HCT116 (cell line): ENCODE measurements around the gene ZP1. TPM values are rescaled to one million over a fixed set of nuclear protein-coding genes. Genes with fewer than 3 reads are reported as not detected.

Experiments used
- ATAC-seq: fragments of 200-7000 bp; cut with Tn5 transposase; 2 replicates; pipeline ENCODE4 v1.9.1; 2020; ENCODE audit warnings: mild to moderate bottlenecking, moderate library complexity
- BruUV-seq: library from RNA; stranded (reverse); fragments of 400-500 nt; replicated peaks from 2 replicates; lab custom pipeline; 2021; lab: Mats Ljungman, UMichigan
- CTCF ChIA-PET: fragments of 300-600 bp; sonication (Branson Sonifier 250); formaldehyde crosslinking; loops from one replicate; lab custom pipeline; 2021; ENCODE audit warnings: antibody characterized with exemption; lab: Charles Lee
- POLR2A ChIA-PET: fragments of 300-600, 350-600 bp; sonication (Branson Sonifier 250); formaldehyde crosslinking; loops from one replicate; lab custom pipeline; 2021; ENCODE audit warnings: antibody characterized with exemption; lab: Charles Lee
- RAD21 ChIA-PET, 2 experiments: fragments of 300-600 bp; sonication (Branson Sonifier 250); formaldehyde crosslinking; loops; one replicate each; lab custom pipeline; 2023; ENCODE audit warnings: low total read pairs in 2 of 2; ENCODE audit not compliant: uncharacterized antibody in 2 of 2, unreplicated experiment in 2 of 2, low non-redundant PET in 1 of 2; lab: Charles Lee
- DNase-seq: peaks from one replicate; pipeline ENCODE4 v3.0.0-alpha.2; 2010; ENCODE audit warnings: low read depth, low spot score
- H2AFZ ChIP-seq: fragments of 200-600 bp; shearing (Covaris generic), sonication (generic); 2 replicates; pipeline ENCODE4 v1.6.1; 2017; ENCODE audit warnings: low read depth, mixed run types, mixed read lengths, antibody characterized with exemption, low read length; ENCODE audit not compliant: poor library complexity, severe bottlenecking
- H3K27ac ChIP-seq: 2 replicates; pipeline ENCODE4 v1.5.1; 2012; ENCODE audit warnings: low read depth, low read length
- H3K27me3 ChIP-seq: fragments of 200-600 bp; sonication (generic); 2 replicates; pipeline ENCODE4 v1.6.1; 2016; ENCODE audit warnings: mixed run types, low read length, mixed read lengths; ENCODE audit not compliant: insufficient read depth
- H3K36me3 ChIP-seq, 2 experiments: fragments of 200-500 bp in 1 of 2; fragments of 200-600 bp in 1 of 2; sonication (Bioruptor generic) in 1 of 2; sonication (generic) in 1 of 2; 2 replicates each; pipeline versions ENCODE4 v1.5.1 to v1.6.1; 2014 to 2016; ENCODE audit warnings: low read length in 2 of 2, inconsistent platforms in 1 of 2, mixed read lengths in 1 of 2, mixed run types in 1 of 2; ENCODE audit not compliant: insufficient read depth in 2 of 2, control insufficient read depth in 1 of 2
- H3K4me1 ChIP-seq, 2 experiments: fragments of 200-600 bp in 1 of 2; sonication (generic) in 1 of 2; 2 replicates each; pipeline versions ENCODE4 v1.5.1 to v1.6.1; 2012 to 2017; ENCODE audit warnings: low read length in 2 of 2, inconsistent platforms in 1 of 2, mild to moderate bottlenecking in 1 of 2, mixed read lengths in 1 of 2, mixed run types in 1 of 2, moderate library complexity in 1 of 2; ENCODE audit not compliant: insufficient read depth in 2 of 2, control insufficient read depth in 1 of 2
- H3K4me2 ChIP-seq: fragments of 200-600 bp; sonication (generic); 2 replicates; pipeline ENCODE4 v1.6.1; 2017; ENCODE audit warnings: mixed run types, low read length, mixed read lengths
- H3K4me3 ChIP-seq, 2 experiments: fragments of 200-600 bp in 1 of 2; sonication (generic) in 1 of 2; replicated peaks in 1 of 2; 2 replicates each; pipeline ENCODE4 v1.5.1; 2011 to 2016; ENCODE audit warnings: low read length in 2 of 2, control low read depth in 1 of 2, low read depth in 1 of 2, mild to moderate bottlenecking in 1 of 2, mixed read lengths in 1 of 2, mixed run types in 1 of 2
- H3K79me2 ChIP-seq: fragments of 200-600 bp; sonication (generic); 2 replicates; pipeline ENCODE4 v1.6.1; 2017; ENCODE audit warnings: mild to moderate bottlenecking, mixed run types, low read length, moderate library complexity, mixed read lengths; ENCODE audit not compliant: insufficient read depth
- H3K9ac ChIP-seq: fragments of 200-600 bp; sonication (generic); 2 replicates; pipeline ENCODE4 v1.6.1; 2016; ENCODE audit warnings: low read length, mixed read lengths
- H3K9me2 ChIP-seq: fragments of 200-600 bp; sonication (generic), shearing (Covaris generic); 2 replicates; pipeline ENCODE4 v1.6.1; 2017; ENCODE audit warnings: mixed run types, mild to moderate bottlenecking, moderate library complexity; ENCODE audit not compliant: insufficient read depth
- H3K9me3 ChIP-seq, 2 experiments: fragments of 200-500 bp in 1 of 2; fragments of 200-600 bp in 1 of 2; sonication (Bioruptor generic) in 1 of 2; sonication (generic) in 1 of 2; 2 replicates each; pipeline ENCODE4 v1.6.1; 2014 to 2017; ENCODE audit warnings: low read length in 2 of 2, mixed read lengths in 2 of 2, inconsistent platforms in 1 of 2, low read depth in 1 of 2, mild to moderate bottlenecking in 1 of 2, mixed run types in 1 of 2, moderate library complexity in 1 of 2; ENCODE audit not compliant: control insufficient read depth in 1 of 2, insufficient read depth in 1 of 2
- H4K20me1 ChIP-seq: fragments of 200-600 bp; sonication (generic), shearing (Covaris generic); 2 replicates; pipeline ENCODE4 v1.6.1; 2017; ENCODE audit warnings: mixed run types, mild to moderate bottlenecking, moderate library complexity; ENCODE audit not compliant: insufficient read depth
- CBX3 ChIP-seq: IDR thresholded peaks from 2 replicates; pipeline ENCODE4 v1.6.1; 2012; ENCODE audit warnings: low read depth
- CEBPB ChIP-seq: IDR thresholded peaks from 2 replicates; pipeline ENCODE4 v1.6.1; 2012; ENCODE audit warnings: low read depth
- EZH2 ChIP-seq: fragments of 200-600 bp; sonication (generic); IDR thresholded peaks from 2 replicates; pipeline ENCODE4 v1.6.1; 2017; ENCODE audit warnings: antibody characterized with exemption, mixed run types
- EZH2phosphoT487 ChIP-seq: fragments of 200-600 bp; IDR thresholded peaks from 2 replicates; pipeline ENCODE4 v1.6.1; 2018; ENCODE audit warnings: antibody characterized with exemption, borderline replicate concordance
- FOSL1 ChIP-seq: IDR thresholded peaks from 2 replicates; pipeline ENCODE4 v1.6.1; 2012; ENCODE audit warnings: low read depth
- JUND ChIP-seq: IDR thresholded peaks from 2 replicates; pipeline ENCODE4 v1.6.1; 2012
- RAD21 ChIP-seq: IDR thresholded peaks from 2 replicates; pipeline ENCODE4 v1.6.1; 2012; ENCODE audit warnings: low read depth, mild to moderate bottlenecking
- SIN3A ChIP-seq: IDR thresholded peaks from 2 replicates; pipeline ENCODE4 v1.6.1; 2012; ENCODE audit warnings: low read depth
- SP1 ChIP-seq: IDR thresholded peaks from 2 replicates; pipeline ENCODE4 v1.6.1; 2012; ENCODE audit warnings: low read depth
- YY1 ChIP-seq: IDR thresholded peaks from 2 replicates; pipeline ENCODE4 v1.6.1; 2011; ENCODE audit warnings: low read length, low read depth, moderate library complexity, mild to moderate bottlenecking; ENCODE audit not compliant: insufficient replicate concordance; ENCODE audit errors: extremely low read depth
- ZFX ChIP-seq: fragments of 450-650 bp; IDR thresholded peaks from 2 replicates; pipeline ENCODE4 v1.6.1; 2017
- intact Hi-C: fragments of 100-400 bp; cut with micrococcal nuclease; formaldehyde crosslinking; loops from 2 replicates; pipeline ENCODE4 v1.10.0; 2022
- total RNA-seq: library from RNA; stranded (reverse); gene quantifications from one replicate; pipeline ENCODE4 v1.2.1, GENCODE V29; 2021; ENCODE audit not compliant: unreplicated experiment
- TF ChIP-seq, protein P1 (sequence below): IDR thresholded peaks from 2 replicates; pipeline ENCODE4 v1.6.1; 2011; ENCODE audit warnings: mild to moderate bottlenecking, low read length, moderate library complexity; ENCODE audit not compliant: insufficient replicate concordance; ENCODE audit errors: extremely low read depth
- TF ChIP-seq, protein P2 (sequence below): IDR thresholded peaks from 2 replicates; pipeline ENCODE4 v1.6.1; 2012; ENCODE audit warnings: low read depth

The ZP1 gene
- total RNA-seq, 1 experiment from 2014 or later = not detected

DNA sequence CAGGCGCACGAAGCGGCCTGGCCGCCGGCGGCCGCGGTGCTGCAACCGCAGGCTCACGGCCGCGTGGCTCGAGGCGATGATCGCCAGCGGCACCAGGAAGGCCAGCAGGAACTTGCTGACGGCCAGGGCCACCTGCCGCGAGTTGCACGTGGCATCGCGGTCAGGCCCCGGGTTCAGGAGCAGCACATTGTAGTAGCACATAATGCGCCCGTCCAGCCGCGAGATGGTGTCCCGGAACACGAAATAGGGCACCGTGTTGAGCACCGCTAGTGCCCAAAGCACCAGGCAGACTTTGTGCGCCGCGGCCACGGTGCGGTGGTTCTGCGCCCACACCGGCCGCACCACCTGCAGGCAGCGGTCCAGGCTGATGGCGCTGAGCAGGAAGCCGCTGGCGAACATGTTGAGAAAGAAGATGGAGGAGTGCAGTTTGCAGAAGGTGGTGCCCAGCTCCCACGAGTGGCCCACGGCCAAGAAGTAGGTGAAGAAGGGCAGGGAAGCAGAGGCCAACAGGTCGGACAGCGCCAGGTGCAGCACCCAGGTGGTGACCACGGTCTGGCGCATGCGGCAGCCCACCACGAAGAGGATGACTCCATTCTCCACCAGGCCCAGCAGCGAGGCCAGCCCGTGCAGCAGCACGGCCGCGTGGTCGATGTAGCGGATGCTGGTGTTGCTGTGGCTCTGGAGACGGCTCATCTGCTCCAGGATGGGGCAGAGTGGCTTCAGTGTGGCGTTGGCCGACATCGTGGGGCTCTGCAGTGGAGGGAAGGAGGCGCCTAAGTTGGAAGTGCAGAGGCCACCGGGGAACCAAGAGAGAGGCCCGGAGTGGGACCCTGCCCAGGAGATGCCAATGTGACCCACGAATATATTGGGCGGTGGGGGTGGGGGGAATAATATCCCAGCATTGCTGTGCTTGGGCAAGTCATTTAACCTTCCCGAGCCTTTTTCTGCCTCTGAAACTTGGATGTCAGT, 14.1 kb upstream of the ZP1 start:
- Histone ChIP-seq H3K79me2 (no peaks in the 10 kb centered on the region; the same call in 1 of the 2 replicates), H3K9ac (no peak overlapping the region), H2AFZ (no peak overlapping the region), H3K27ac (no peak overlapping the region), H3K9me3 (no peaks in the 10 kb centered on the region), H3K36me3 (peaks cover 15 to 30% of the 10 kb centered on the region in 2 experiments; a peak in 3 of 4 replicates), H3K9me2 (no peaks in the 10 kb centered on the region), H4K20me1 (no peaks in the 10 kb centered on the region), H3K4me3 (no peak overlapping the region), H3K4me2 (no peak overlapping the region), H3K27me3 (no peaks in the 10 kb centered on the region), H3K4me1 (no peaks in the 10 kb centered on the region)
- ATAC-seq (no peak), DNase-seq (no peak)
- CTCF ChIA-PET = no interaction called here
- intact Hi-C loops = no loop called here
- TF ChIP-seq, protein P1, sequence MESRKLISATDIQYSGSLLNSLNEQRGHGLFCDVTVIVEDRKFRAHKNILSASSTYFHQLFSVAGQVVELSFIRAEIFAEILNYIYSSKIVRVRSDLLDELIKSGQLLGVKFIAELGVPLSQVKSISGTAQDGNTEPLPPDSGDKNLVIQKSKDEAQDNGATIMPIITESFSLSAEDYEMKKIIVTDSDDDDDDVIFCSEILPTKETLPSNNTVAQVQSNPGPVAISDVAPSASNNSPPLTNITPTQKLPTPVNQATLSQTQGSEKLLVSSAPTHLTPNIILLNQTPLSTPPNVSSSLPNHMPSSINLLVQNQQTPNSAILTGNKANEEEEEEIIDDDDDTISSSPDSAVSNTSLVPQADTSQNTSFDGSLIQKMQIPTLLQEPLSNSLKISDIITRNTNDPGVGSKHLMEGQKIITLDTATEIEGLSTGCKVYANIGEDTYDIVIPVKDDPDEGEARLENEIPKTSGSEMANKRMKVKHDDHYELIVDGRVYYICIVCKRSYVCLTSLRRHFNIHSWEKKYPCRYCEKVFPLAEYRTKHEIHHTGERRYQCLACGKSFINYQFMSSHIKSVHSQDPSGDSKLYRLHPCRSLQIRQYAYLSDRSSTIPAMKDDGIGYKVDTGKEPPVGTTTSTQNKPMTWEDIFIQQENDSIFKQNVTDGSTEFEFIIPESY = no peak
- no peak for TF ChIP-seq SP1
- TF ChIP-seq, protein P2, sequence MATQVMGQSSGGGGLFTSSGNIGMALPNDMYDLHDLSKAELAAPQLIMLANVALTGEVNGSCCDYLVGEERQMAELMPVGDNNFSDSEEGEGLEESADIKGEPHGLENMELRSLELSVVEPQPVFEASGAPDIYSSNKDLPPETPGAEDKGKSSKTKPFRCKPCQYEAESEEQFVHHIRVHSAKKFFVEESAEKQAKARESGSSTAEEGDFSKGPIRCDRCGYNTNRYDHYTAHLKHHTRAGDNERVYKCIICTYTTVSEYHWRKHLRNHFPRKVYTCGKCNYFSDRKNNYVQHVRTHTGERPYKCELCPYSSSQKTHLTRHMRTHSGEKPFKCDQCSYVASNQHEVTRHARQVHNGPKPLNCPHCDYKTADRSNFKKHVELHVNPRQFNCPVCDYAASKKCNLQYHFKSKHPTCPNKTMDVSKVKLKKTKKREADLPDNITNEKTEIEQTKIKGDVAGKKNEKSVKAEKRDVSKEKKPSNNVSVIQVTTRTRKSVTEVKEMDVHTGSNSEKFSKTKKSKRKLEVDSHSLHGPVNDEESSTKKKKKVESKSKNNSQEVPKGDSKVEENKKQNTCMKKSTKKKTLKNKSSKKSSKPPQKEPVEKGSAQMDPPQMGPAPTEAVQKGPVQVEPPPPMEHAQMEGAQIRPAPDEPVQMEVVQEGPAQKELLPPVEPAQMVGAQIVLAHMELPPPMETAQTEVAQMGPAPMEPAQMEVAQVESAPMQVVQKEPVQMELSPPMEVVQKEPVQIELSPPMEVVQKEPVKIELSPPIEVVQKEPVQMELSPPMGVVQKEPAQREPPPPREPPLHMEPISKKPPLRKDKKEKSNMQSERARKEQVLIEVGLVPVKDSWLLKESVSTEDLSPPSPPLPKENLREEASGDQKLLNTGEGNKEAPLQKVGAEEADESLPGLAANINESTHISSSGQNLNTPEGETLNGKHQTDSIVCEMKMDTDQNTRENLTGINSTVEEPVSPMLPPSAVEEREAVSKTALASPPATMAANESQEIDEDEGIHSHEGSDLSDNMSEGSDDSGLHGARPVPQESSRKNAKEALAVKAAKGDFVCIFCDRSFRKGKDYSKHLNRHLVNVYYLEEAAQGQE = no peak
- no peak for TF ChIP-seq CEBPB
- no peak for TF ChIP-seq CBX3
- TF ChIP-seq YY1 = no peak
- no peak for TF ChIP-seq JUND
- TF ChIP-seq EZH2phosphoT487 = no peak
- TF ChIP-seq FOSL1 = no peak
- TF ChIP-seq SIN3A = no peak
- no peak for TF ChIP-seq ZFX
- no peak for TF ChIP-seq RAD21
- no peak for TF ChIP-seq EZH2
- POLR2A ChIA-PET = no interaction called here
- RAD21 ChIA-PET = no interaction called here
- no TSS peak for BruUV-seq
